HCT116 (cell line): ENCODE measurements around the gene DRD5. TPM values are rescaled to one million over a fixed set of nuclear protein-coding genes. Genes with fewer than 3 reads are reported as not detected.
"Not testable (repeated sequence)": the region's sequence is repeated elsewhere in the genome, so short reads cannot be mapped to it uniquely, and the experiment has no call there.

Source experiments
- ATAC-seq: fragments of 200-7000 bp; cut with Tn5 transposase; 2 replicates; pipeline ENCODE4 v1.9.1; 2020; ENCODE audit warnings: mild to moderate bottlenecking, moderate library complexity
- Bru-seq: library from RNA; stranded (reverse); fragments of 400-500 nt; gene quantifications from one replicate; lab custom pipeline; 2021; lab: Mats Ljungman, UMichigan
- BruChase-seq, 2 experiments: library from RNA; stranded (reverse); fragments of 400-500 nt; gene quantifications; one replicate each; lab custom pipeline; 2021; lab: Mats Ljungman, UMichigan
- BruUV-seq: library from RNA; stranded (reverse); fragments of 400-500 nt; replicated peaks from 2 replicates; lab custom pipeline; 2021; lab: Mats Ljungman, UMichigan
- CTCF ChIA-PET: fragments of 300-600 bp; sonication (Branson Sonifier 250); formaldehyde crosslinking; loops from one replicate; lab custom pipeline; 2021; ENCODE audit warnings: antibody characterized with exemption; lab: Charles Lee
- POLR2A ChIA-PET: fragments of 300-600, 350-600 bp; sonication (Branson Sonifier 250); formaldehyde crosslinking; loops from one replicate; lab custom pipeline; 2021; ENCODE audit warnings: antibody characterized with exemption; lab: Charles Lee
- RAD21 ChIA-PET, 2 experiments: fragments of 300-600 bp; sonication (Branson Sonifier 250); formaldehyde crosslinking; loops; one replicate each; lab custom pipeline; 2023; ENCODE audit warnings: low total read pairs in 2 of 2; ENCODE audit not compliant: uncharacterized antibody in 2 of 2, unreplicated experiment in 2 of 2, low non-redundant PET in 1 of 2; lab: Charles Lee
- DNase-seq: peaks from one replicate; pipeline ENCODE4 v3.0.0-alpha.2; 2010; ENCODE audit warnings: low read depth, low spot score
- H2AFZ ChIP-seq: fragments of 200-600 bp; shearing (Covaris generic), sonication (generic); 2 replicates; pipeline ENCODE4 v1.6.1; 2017; ENCODE audit warnings: low read depth, mixed run types, mixed read lengths, antibody characterized with exemption, low read length; ENCODE audit not compliant: poor library complexity, severe bottlenecking
- H3K27ac ChIP-seq: 2 replicates; pipeline ENCODE4 v1.5.1; 2012; ENCODE audit warnings: low read depth, low read length
- H3K27me3 ChIP-seq: fragments of 200-600 bp; sonication (generic); 2 replicates; pipeline ENCODE4 v1.6.1; 2016; ENCODE audit warnings: mixed run types, low read length, mixed read lengths; ENCODE audit not compliant: insufficient read depth
- H3K36me3 ChIP-seq, 2 experiments: fragments of 200-500 bp in 1 of 2; fragments of 200-600 bp in 1 of 2; sonication (Bioruptor generic) in 1 of 2; sonication (generic) in 1 of 2; 2 replicates each; pipeline versions ENCODE4 v1.5.1 to v1.6.1; 2014 to 2016; ENCODE audit warnings: low read length in 2 of 2, inconsistent platforms in 1 of 2, mixed read lengths in 1 of 2, mixed run types in 1 of 2; ENCODE audit not compliant: insufficient read depth in 2 of 2, control insufficient read depth in 1 of 2
- H3K4me1 ChIP-seq, 2 experiments: fragments of 200-600 bp in 1 of 2; sonication (generic) in 1 of 2; 2 replicates each; pipeline versions ENCODE4 v1.5.1 to v1.6.1; 2012 to 2017; ENCODE audit warnings: low read length in 2 of 2, inconsistent platforms in 1 of 2, mild to moderate bottlenecking in 1 of 2, mixed read lengths in 1 of 2, mixed run types in 1 of 2, moderate library complexity in 1 of 2; ENCODE audit not compliant: insufficient read depth in 2 of 2, control insufficient read depth in 1 of 2
- H3K4me2 ChIP-seq: fragments of 200-600 bp; sonication (generic); 2 replicates; pipeline ENCODE4 v1.6.1; 2017; ENCODE audit warnings: mixed run types, low read length, mixed read lengths
- H3K4me3 ChIP-seq, 2 experiments: fragments of 200-600 bp in 1 of 2; sonication (generic) in 1 of 2; replicated peaks in 1 of 2; 2 replicates each; pipeline ENCODE4 v1.5.1; 2011 to 2016; ENCODE audit warnings: low read length in 2 of 2, control low read depth in 1 of 2, low read depth in 1 of 2, mild to moderate bottlenecking in 1 of 2, mixed read lengths in 1 of 2, mixed run types in 1 of 2
- H3K79me2 ChIP-seq: fragments of 200-600 bp; sonication (generic); 2 replicates; pipeline ENCODE4 v1.6.1; 2017; ENCODE audit warnings: mild to moderate bottlenecking, mixed run types, low read length, moderate library complexity, mixed read lengths; ENCODE audit not compliant: insufficient read depth
- H3K9ac ChIP-seq: fragments of 200-600 bp; sonication (generic); 2 replicates; pipeline ENCODE4 v1.6.1; 2016; ENCODE audit warnings: low read length, mixed read lengths
- H3K9me2 ChIP-seq: fragments of 200-600 bp; sonication (generic), shearing (Covaris generic); 2 replicates; pipeline ENCODE4 v1.6.1; 2017; ENCODE audit warnings: mixed run types, mild to moderate bottlenecking, moderate library complexity; ENCODE audit not compliant: insufficient read depth
- H3K9me3 ChIP-seq, 2 experiments: fragments of 200-500 bp in 1 of 2; fragments of 200-600 bp in 1 of 2; sonication (Bioruptor generic) in 1 of 2; sonication (generic) in 1 of 2; 2 replicates each; pipeline ENCODE4 v1.6.1; 2014 to 2017; ENCODE audit warnings: low read length in 2 of 2, mixed read lengths in 2 of 2, inconsistent platforms in 1 of 2, low read depth in 1 of 2, mild to moderate bottlenecking in 1 of 2, mixed run types in 1 of 2, moderate library complexity in 1 of 2; ENCODE audit not compliant: control insufficient read depth in 1 of 2, insufficient read depth in 1 of 2
- H4K20me1 ChIP-seq: fragments of 200-600 bp; sonication (generic), shearing (Covaris generic); 2 replicates; pipeline ENCODE4 v1.6.1; 2017; ENCODE audit warnings: mixed run types, mild to moderate bottlenecking, moderate library complexity; ENCODE audit not compliant: insufficient read depth
- ATF3 ChIP-seq: IDR thresholded peaks from 2 replicates; pipeline ENCODE4 v1.6.1; 2012
- SIN3A ChIP-seq: IDR thresholded peaks from 2 replicates; pipeline ENCODE4 v1.6.1; 2012; ENCODE audit warnings: low read depth
- ZBTB33 ChIP-seq: IDR thresholded peaks from 2 replicates; pipeline ENCODE4 v1.6.1; 2011; ENCODE audit warnings: mild to moderate bottlenecking, low read length, moderate library complexity; ENCODE audit not compliant: insufficient replicate concordance; ENCODE audit errors: extremely low read depth
- ZFX ChIP-seq: fragments of 450-650 bp; IDR thresholded peaks from 2 replicates; pipeline ENCODE4 v1.6.1; 2017
- intact Hi-C: fragments of 100-400 bp; cut with micrococcal nuclease; formaldehyde crosslinking; loops from 2 replicates; pipeline ENCODE4 v1.10.0; 2022
- long read RNA-seq: library from polyadenylated mRNA; unstranded; transcript quantifications from one replicate; pipeline ENCODE4 v2.0.0, GENCODE V29; 2021; ENCODE audit not compliant: unreplicated experiment
- polyA plus RNA-seq: library from polyadenylated mRNA; unstranded; fragments of >200 nt; gene quantifications from 2 replicates; pipeline ENCODE4 v1.2.1, GENCODE V29; 2012; ENCODE audit warnings: missing spikeins
- total RNA-seq: library from RNA; stranded (reverse); gene quantifications from one replicate; pipeline ENCODE4 v1.2.1, GENCODE V29; 2021; ENCODE audit not compliant: unreplicated experiment

Gene DRD5
- total RNA-seq (not detected), Bru-seq, nascent RNA (not detected), BruChase-seq, experiment 1, labeled RNA remaining after a 6-hour chase (not detected), BruChase-seq, experiment 2, labeled RNA remaining after a 2-hour chase (not detected)
- polyA plus RNA-seq: 0.03 TPM in 1 of 2 replicates, not detected in the other
- long read RNA-seq: 0 reads

DNA sequence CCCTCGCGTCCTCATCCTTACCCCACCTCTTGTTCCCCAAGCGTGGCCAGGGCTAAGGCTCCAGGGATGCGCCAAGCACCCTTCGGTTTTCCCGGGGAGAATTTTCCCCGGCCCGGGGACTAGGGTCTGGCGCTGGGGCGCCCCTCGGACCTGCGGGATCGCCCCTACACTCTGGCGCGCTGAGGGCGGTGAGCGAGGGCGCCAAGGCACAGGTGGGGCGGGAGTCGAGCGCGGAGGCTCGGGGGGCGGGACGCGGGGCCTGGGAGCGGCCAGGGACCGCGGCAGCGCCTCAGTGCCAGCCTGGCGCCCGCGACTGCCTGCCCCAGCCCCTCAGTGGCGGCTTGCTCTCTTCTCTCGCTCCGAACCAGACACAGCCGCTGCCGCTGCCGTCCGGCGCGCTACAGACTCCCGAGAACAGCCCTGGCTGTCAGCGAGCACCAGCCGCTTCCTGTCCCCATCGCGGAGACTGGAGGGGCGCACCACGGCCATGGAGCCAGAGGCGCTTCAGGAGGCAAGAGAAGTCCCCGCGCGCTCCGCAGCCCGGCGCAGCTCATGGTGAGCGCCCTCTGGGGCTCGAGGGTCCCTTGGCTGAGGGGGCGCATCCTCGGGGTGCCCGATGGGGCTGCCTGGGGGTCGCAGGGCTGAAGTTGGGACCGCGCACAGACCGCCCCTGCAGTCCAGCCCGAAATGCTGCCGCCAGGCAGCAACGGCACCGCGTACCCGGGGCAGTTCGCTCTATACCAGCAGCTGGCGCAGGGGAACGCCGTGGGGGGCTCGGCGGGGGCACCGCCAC, at the start of gene DRD5:
TSS of gene DRD5 (plus strand) at position 292 of the 793 bp plus-strand sequence. CDS start at position 688, 396 bp downstream.
- H3K36me3 ChIP-seq: no peaks in the 10 kb centered on the region
- H2AFZ ChIP-seq: no peak within 1 kb of the TSS
- H3K79me2 ChIP-seq: no peaks in the 10 kb centered on the region
- H3K9me3 ChIP-seq: no peaks in the 10 kb centered on the region
- H3K4me1 ChIP-seq: no peaks in the 10 kb centered on the region
- DNase-seq (no peak), ATAC-seq (no peak)
- no TSS peak for BruUV-seq
- H3K9ac ChIP-seq: no peak within 1 kb of the TSS
- CTCF ChIA-PET: no interaction called here
- H3K4me2 ChIP-seq: no peak within 1 kb of the TSS
- POLR2A ChIA-PET: no interaction called here
- H3K9me2 ChIP-seq: no peaks in the 10 kb centered on the region
- intact Hi-C loops: no loop called here
- no peak within 1 kb of the TSS for H3K4me3 ChIP-seq
- TF ChIP-seq ZFX (no peak), SIN3A (no peak), ZBTB33 (no peak), ATF3 (no peak)
- no peak within 1 kb of the TSS for H3K27ac ChIP-seq
- RAD21 ChIA-PET: no interaction called here
- peaks cover 47% of the 10 kb centered on the region; the same call in 1 of the 2 replicates for H3K27me3 ChIP-seq
- H4K20me1 ChIP-seq: no peaks in the 10 kb centered on the region

DNA sequence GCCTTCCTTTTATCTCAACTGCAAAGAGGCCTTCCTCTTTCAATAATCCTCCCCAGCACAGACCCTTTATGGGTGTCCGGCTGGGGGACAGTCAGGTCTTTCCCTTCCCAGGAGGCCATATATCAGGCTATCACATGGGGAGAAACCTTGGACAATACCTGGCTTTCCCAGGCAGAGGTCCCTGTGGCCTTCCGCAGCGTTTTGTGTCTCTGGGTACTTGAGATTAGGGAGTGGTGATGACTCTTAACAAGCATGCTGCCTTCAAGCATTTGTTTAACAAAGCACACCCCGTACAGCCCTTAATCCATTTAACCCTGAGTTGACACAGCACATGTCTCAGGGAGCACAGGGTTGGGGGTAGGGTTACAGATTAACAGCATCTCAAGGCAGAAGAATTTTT, 49.2 kb upstream of the DRD5 start:
- H3K9me3 ChIP-seq, DNase-seq, H3K27me3 ChIP-seq, H3K27ac ChIP-seq, RAD21 ChIA-PET, CTCF ChIA-PET, intact Hi-C loops, H3K4me1 ChIP-seq, H3K9ac ChIP-seq, H3K36me3 ChIP-seq, POLR2A ChIA-PET, H3K9me2 ChIP-seq, H2AFZ ChIP-seq, H3K4me2 ChIP-seq, H3K4me3 ChIP-seq, BruUV-seq, H3K79me2 ChIP-seq, ATAC-seq, H4K20me1 ChIP-seq: not testable (repeated sequence)
